Activated CD4-positive, alpha-beta T cell treated with anti-CD3 and anti-CD28 coated beads, Interleukin-2, amount 50 U/mL, for 1 hour (primary cell): ENCODE measurements around the gene PARK7.

Experiments
- DNase-seq: peaks from one replicate; pipeline ENCODE4 v3.0.0-alpha.2; 2020

Gene PARK7

GRCh38 chr1:7985851-7986612 lies 24.5 kb downstream of the PARK7 start:
- DNase-seq: no peak

GRCh38 chr1:7987528-7987927 lies 26.0 kb downstream of the PARK7 start:
- no peak for DNase-seq

- DNase-seq: no peak
Observed at GRCh38 chr1:7988576-7988975, 27.1 kb downstream of the PARK7 start.

GRCh38 chr1:7989762-7990428 lies 28.4 kb downstream of the PARK7 start:
- DNase-seq: no peak

DNA sequence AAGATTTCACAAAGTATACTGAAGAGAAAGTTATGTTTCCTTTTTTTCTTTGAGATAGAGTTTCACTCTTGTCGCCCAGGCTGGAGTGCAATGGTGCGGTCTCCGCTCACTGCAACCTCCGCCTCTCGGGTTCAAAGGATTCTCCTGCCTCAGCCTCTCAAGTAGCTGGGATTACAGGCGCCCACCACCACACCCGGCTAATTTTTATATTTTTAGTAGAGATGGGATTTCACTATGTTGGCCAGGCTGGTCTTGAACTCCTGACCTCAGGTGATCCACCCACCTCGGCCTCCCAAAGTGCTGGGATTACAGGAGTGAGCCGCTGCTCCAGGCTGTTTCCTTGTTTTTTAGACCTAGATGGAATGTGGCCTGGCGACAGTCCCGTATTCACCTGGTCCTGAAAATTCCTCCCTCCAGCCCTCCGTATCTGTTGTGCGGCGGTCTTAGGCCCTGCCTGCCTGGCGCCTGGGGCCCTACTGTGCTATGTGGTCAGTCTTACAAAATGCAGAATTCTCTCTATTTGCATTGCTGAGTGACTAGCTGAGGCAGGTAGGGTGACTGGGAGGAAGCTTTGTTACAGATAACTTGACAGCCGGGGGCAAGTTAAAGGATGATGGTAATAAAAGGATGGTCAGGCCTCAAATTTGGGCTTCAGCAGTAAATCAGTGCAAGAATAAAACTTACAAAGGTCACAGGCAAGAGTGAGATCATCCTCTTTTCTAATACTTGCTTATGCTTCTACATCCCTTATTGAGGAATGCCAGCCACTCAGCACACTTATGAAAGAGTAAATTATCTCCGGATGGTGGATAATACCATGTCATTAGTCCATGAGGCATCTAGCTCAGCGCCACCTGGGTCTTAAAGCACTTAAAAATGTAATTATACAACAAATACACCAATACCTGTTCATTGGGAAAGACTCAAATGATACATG lies 30.3 kb downstream of the PARK7 start:
- DNase-seq: no peak

DNA sequence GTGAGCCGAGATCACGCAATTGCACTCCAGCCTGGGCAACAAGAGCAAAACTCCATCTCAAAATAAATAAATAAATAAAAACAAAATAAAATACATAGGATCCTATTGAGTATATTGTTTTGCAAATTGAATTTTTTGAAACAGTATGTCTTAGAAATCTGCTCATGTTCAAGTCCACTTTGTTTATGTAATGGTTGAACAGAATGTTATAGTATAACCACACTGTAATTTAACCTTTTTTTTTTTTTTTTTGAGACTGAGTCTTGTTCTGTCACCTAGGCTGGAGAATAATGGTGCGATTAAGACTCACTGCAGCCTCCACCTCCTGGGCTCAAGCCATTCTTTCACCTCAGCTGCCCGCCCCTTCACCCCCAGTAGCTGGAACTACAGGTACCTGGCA lies 31.4 kb downstream of the PARK7 start:
- DNase-seq: no peak

DNA sequence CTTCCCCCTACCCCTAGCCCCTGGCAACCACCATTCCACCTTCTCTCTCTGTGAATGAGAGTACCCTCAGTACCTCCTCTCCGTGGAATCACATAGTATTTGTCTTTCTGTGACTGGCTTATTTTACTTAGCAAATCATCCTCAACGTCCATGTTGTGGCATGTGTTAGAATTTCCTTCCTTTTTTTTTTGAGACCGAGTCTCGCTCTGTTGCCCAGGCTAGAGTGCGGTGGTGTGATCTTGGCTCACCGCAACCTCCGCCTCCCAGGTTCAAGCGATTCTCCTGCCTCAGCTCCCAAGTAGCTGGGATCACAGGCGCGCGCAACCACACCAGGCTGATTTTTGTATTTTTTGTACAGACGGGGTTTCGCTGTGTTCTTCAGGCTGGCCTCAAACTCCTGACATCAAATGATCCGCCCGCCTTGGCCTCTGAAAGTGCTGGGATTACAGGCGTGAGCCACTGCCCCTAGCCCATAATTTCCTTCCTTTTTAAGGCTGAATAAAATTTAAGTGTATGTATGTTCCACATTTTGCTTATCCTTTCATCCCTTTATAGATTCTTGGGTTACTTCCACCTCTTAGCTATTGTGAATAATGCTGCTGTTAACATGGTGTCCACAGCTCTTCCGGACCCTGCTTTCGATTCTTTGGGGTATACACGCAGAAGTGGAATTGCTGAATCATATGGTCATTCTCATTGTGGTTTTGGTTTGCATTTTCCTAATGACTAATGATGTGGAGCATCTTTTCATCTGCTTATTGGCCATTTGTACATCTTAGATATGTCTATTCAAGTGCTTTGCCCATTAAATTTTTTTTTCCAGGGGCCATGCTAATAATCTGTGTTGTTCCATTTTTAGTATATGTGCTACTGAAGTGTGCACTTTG lies 32.3 kb downstream of the PARK7 start:
- no peak for DNase-seq

- DNase-seq: no peak
Observed at GRCh38 chr1:7994827-7995226, 33.3 kb downstream of the PARK7 start.

GRCh38 chr1:7995437-7995836 lies 33.9 kb downstream of the PARK7 start:
- DNase-seq: no peak

DNA sequence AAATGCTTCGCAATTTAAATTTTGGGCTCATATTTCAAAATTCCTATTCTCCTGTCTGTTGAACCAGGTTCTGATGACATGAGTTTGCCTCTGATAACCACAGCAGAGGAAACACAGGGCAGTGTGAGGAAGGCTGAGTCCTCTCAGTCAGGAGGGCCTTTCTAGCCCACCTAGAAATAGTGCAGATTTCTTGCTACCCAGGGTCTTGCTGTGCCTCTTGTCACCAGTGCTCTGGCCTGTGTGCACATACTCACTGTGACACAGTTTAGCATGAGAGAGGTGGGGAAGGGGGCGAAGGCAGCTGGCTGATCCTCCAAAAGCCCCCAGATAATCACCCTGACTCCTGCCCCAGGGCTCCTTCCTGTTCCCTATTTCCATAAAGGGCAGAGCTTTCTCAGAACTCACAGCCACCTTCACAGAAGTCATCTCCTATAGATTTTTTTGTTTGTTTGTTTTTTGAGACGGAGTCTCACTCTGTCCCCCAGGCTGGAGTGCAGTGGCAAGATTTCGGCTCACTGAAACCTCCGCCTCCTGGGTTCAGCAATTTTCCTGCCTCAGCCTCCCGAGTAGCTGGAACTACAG lies 40.9 kb downstream of the PARK7 start:
- no peak for DNase-seq

- no peak for DNase-seq
Observed at GRCh38 chr1:8002921-8003320, 41.4 kb downstream of the PARK7 start.

- no peak for DNase-seq
Observed at GRCh38 chr1:8003438-8004112, 42.1 kb downstream of the PARK7 start.

DNA sequence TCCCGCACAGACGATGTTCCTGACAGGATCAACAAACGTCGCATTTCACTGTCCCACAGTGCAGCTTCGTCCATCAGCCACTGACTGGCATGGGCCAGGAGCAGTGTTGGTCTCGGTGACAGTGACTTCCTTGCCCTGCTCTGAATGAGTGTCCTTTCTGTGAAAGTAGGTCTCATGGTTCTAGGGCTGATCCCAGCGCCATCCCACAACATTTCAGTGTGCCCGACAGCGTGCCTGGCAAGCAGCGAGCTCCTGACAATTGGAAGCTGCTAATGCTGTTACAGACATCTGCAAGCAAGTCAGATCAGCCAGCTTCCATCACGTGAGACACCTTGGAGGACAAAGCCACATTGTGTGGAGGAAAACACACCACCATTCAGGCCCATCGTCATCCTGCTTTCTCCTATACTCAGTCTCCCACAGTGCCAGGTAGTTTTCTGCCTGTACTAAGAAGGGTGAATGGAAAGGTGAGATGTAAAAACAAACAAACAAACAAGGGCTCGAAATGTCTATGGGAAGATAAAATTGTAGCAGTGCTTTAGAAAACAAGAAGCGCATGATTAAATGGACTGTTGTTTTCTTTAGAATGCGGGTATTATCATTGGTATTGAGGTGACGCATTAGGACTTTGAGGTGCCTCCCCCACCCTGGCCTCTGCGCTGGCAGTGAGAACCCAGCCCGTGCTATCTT lies 42.7 kb downstream of the PARK7 start:
- no peak for DNase-seq

- no peak for DNase-seq
Observed at GRCh38 chr1:8004803-8005573, 43.5 kb downstream of the PARK7 start.

GRCh38 chr1:8006037-8006963 lies 44.8 kb downstream of the PARK7 start:
- DNase-seq: no peak

DNA sequence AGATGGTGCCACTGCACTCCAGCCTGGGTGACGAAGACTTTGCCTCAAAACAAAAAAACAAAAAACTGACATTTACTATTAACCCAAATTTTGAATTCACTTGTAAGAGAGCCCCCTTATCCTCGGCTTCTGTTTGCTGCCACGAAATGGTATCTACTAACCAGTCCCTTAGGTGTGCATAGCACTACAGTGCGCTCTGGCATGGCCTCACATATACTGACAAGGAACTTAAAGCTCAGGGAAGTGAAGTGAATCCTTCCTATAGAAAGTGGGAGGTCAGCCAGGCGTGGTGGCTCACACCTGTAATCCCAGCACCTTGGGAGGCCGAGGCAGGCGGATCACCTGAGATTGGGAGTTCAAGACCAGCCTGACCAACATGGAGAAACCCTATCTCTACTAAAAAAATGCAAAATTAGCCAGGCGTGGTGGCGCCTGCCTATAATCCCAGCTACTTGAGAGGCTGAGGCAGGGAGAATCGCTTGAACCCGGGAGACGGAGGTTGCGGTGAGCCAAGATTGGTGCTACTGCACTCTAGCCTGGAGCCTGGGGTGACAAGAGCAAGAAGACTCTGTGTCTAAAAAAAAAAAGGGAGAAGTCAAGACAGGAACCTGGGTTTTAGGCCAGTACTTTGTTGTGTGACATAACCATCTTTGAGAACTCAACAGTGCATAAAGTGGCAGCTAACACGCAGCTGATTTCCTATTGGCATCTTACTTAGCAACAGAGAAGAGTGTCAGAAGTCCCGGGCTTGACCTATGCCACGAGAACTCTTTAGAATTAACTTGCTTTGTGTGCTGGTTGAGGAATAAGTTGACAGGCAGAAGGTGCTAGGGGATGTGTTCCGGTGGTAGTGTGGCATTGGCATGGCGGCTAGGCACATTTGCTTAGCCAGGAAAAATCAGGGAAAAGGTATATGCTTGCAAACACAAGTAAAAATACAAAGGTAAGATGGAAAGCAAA lies 47.8 kb downstream of the PARK7 start:
- DNase-seq: no peak

- DNase-seq: no peak
Observed at GRCh38 chr1:8010080-8010664, 48.7 kb downstream of the PARK7 start.
